HEK293 (cell line): ENCODE data around the gene FUT3.

Experiments used
- CTCF ChIA-PET: fragments of 350-600 bp; formaldehyde crosslinking; extraction: SDS; loops from one replicate; lab custom pipeline; 2021; ENCODE audit warnings: antibody characterized with exemption; lab: Yijun Ruan, JAX
- POLR2A ChIA-PET: fragments of 300-600 bp; formaldehyde crosslinking; extraction: SDS; loops from one replicate; lab custom pipeline; 2020; ENCODE audit warnings: antibody characterized with exemption, inconsistent platforms; lab: Yijun Ruan, JAX
- H3K27ac ChIP-seq: fragments of 200-500 bp; sonication (Bioruptor generic); 2 replicates; pipeline ENCODE4 v1.5.1; 2014; ENCODE audit warnings: low read depth, low read length, control low read depth, inconsistent platforms; ENCODE audit errors: extremely low read depth
- H3K36me3 ChIP-seq, 2 experiments: fragments of 200-500 bp in 1 of 2; sonication (Bioruptor generic) in 1 of 2; 1 replicate in 1 of 2; 2 replicates in 1 of 2; pipeline ENCODE4 v1.5.1; 2014 to 2017; ENCODE audit warnings: inconsistent platforms in 2 of 2, low read length in 2 of 2; ENCODE audit not compliant: control insufficient read depth in 2 of 2, insufficient read depth in 1 of 2
- H3K4me1 ChIP-seq: fragments of 200-500 bp; sonication (Bioruptor generic); 2 replicates; pipeline ENCODE4 v1.5.1; 2014; ENCODE audit warnings: mild to moderate bottlenecking, low read length, inconsistent platforms; ENCODE audit not compliant: control insufficient read depth, insufficient read depth
- H3K4me3 ChIP-seq: 2 replicates; pipeline ENCODE4 v1.5.1; 2011; ENCODE audit warnings: low read depth, mild to moderate bottlenecking, control low read depth, low read length, moderate library complexity
- H3K9me3 ChIP-seq: fragments of 200-500 bp; sonication (Bioruptor generic); 2 replicates; pipeline ENCODE4 v1.5.1; 2014; ENCODE audit warnings: low read depth, low read length, inconsistent platforms; ENCODE audit not compliant: control insufficient read depth, insufficient read depth
- ATF2 ChIP-seq: fragments of 450-650 bp; formaldehyde crosslinking; IDR thresholded peaks from 2 replicates; pipeline ENCODE4 v1.5.1; 2016; ENCODE audit warnings: missing biosample characterization, missing genetic modification characterization, low read depth
- BCL6B ChIP-seq: fragments of 450-650 bp; formaldehyde crosslinking; IDR thresholded peaks from 2 replicates; pipeline ENCODE4 v1.5.1; 2017; ENCODE audit warnings: missing biosample characterization, missing genetic modification characterization
- IKZF3 ChIP-seq: fragments of 450-650 bp; IDR thresholded peaks from 2 replicates; pipeline ENCODE4 v1.5.0; 2018; ENCODE audit warnings: missing biosample characterization, mild to moderate bottlenecking, missing genetic modification characterization, moderate library complexity
- KLF1 ChIP-seq: fragments of 450-650 bp; formaldehyde crosslinking; IDR thresholded peaks from 2 replicates; pipeline ENCODE4 v1.5.1; 2016; ENCODE audit warnings: missing biosample characterization, missing genetic modification characterization
- PBX3 ChIP-seq: sonication (generic); formaldehyde crosslinking; IDR thresholded peaks from 2 replicates; pipeline ENCODE4 v1.8.1; 2022; ENCODE audit warnings: mild to moderate bottlenecking, moderate library complexity, missing genetic modification reagents
- SALL2 ChIP-seq: fragments of 450-650 bp; formaldehyde crosslinking; IDR thresholded peaks from 2 replicates; pipeline ENCODE4 v1.5.0; 2017; ENCODE audit warnings: missing biosample characterization, mild to moderate bottlenecking, missing genetic modification characterization, borderline replicate concordance
- SP3 ChIP-seq: fragments of 450-650 bp; formaldehyde crosslinking; IDR thresholded peaks from 2 replicates; pipeline ENCODE4 v1.5.1; 2016; ENCODE audit warnings: missing biosample characterization, missing genetic modification characterization
- TRIM28 ChIP-seq: IDR thresholded peaks from 2 replicates; pipeline ENCODE4 v1.6.1; 2011; ENCODE audit warnings: low read length, control low read depth, borderline replicate concordance
- ZBTB20 ChIP-seq: fragments of 450-650 bp; formaldehyde crosslinking; IDR thresholded peaks from 2 replicates; pipeline ENCODE4 v1.5.1; 2016; ENCODE audit warnings: missing biosample characterization, missing genetic modification characterization
- ZBTB48 ChIP-seq: fragments of 450-650 bp; formaldehyde crosslinking; IDR thresholded peaks from 2 replicates; pipeline ENCODE4 v1.5.1; 2016; ENCODE audit warnings: missing biosample characterization, missing genetic modification characterization
- ZFP37 ChIP-seq: fragments of 450-650 bp; formaldehyde crosslinking; IDR thresholded peaks from 2 replicates; pipeline ENCODE4 v1.5.1; 2016; ENCODE audit warnings: missing biosample characterization, missing genetic modification characterization
- ZIC2 ChIP-seq: fragments of 450-650 bp; formaldehyde crosslinking; IDR thresholded peaks from 2 replicates; pipeline ENCODE4 v1.5.1; 2016; ENCODE audit warnings: missing biosample characterization, missing genetic modification characterization
- ZNF2 ChIP-seq: fragments of 450-650 bp; formaldehyde crosslinking; IDR thresholded peaks from 2 replicates; pipeline ENCODE4 v1.5.1; 2016; ENCODE audit warnings: missing biosample characterization, missing genetic modification characterization
- ZNF211 ChIP-seq: fragments of 450-650 bp; formaldehyde crosslinking; IDR thresholded peaks from 2 replicates; pipeline ENCODE4 v1.5.1; 2016; ENCODE audit warnings: low read depth, missing biosample characterization, missing genetic modification characterization
- ZNF214 ChIP-seq: fragments of 450-650 bp; formaldehyde crosslinking; IDR thresholded peaks from 2 replicates; pipeline ENCODE4 v1.5.1; 2017; ENCODE audit warnings: missing biosample characterization, mild to moderate bottlenecking, missing genetic modification characterization, borderline replicate concordance
- ZNF223 ChIP-seq: fragments of 450-650 bp; formaldehyde crosslinking; IDR thresholded peaks from 2 replicates; pipeline ENCODE4 v1.5.1; 2016; ENCODE audit warnings: missing biosample characterization, missing genetic modification characterization
- ZNF266 ChIP-seq: fragments of 450-650 bp; formaldehyde crosslinking; IDR thresholded peaks from 2 replicates; pipeline ENCODE4 v1.5.1; 2016; ENCODE audit warnings: missing biosample characterization, missing genetic modification characterization, low read depth
- ZNF37A ChIP-seq: fragments of 450-650 bp; IDR thresholded peaks from 2 replicates; pipeline ENCODE4 v1.5.1; 2018; ENCODE audit warnings: missing biosample characterization, missing genetic modification characterization
- ZNF404 ChIP-seq: fragments of 450-650 bp; formaldehyde crosslinking; IDR thresholded peaks from 2 replicates; pipeline ENCODE4 v1.5.1; 2017; ENCODE audit warnings: missing biosample characterization, missing genetic modification characterization
- ZNF426 ChIP-seq: fragments of 450-650 bp; formaldehyde crosslinking; IDR thresholded peaks from 2 replicates; pipeline ENCODE4 v1.5.1; 2017; ENCODE audit warnings: missing biosample characterization, missing genetic modification characterization, mild to moderate bottlenecking, inconsistent platforms, moderate library complexity
- ZNF529 ChIP-seq: fragments of 450-650 bp; formaldehyde crosslinking; IDR thresholded peaks from 2 replicates; pipeline ENCODE4 v1.5.1; 2017; ENCODE audit warnings: missing genetic modification characterization, missing biosample characterization; ENCODE audit not compliant: insufficient replicate concordance
- ZNF548 ChIP-seq: fragments of 450-650 bp; formaldehyde crosslinking; IDR thresholded peaks from 2 replicates; pipeline ENCODE4 v1.5.1; 2016; ENCODE audit warnings: missing biosample characterization, missing genetic modification characterization
- ZNF654 ChIP-seq: fragments of 450-650 bp; formaldehyde crosslinking; IDR thresholded peaks from 2 replicates; pipeline ENCODE4 v1.5.1; 2016; ENCODE audit warnings: low read depth, missing biosample characterization, missing genetic modification characterization
- ZNF747 ChIP-seq: fragments of 450-650 bp; formaldehyde crosslinking; IDR thresholded peaks from 2 replicates; pipeline ENCODE4 v1.5.1; 2016; ENCODE audit warnings: missing biosample characterization, missing genetic modification characterization
- ZNF776 ChIP-seq: fragments of 450-650 bp; formaldehyde crosslinking; IDR thresholded peaks from 2 replicates; pipeline ENCODE4 v1.5.0; 2017; ENCODE audit warnings: missing biosample characterization, missing genetic modification characterization, borderline replicate concordance
- ZNF830 ChIP-seq: fragments of 450-650 bp; IDR thresholded peaks from 2 replicates; pipeline ENCODE4 v1.5.0; 2018; ENCODE audit warnings: missing biosample characterization, missing genetic modification characterization, low read depth, mild to moderate bottlenecking, moderate library complexity
- TF ChIP-seq, protein P1 (sequence below): fragments of 450-650 bp; IDR thresholded peaks from 2 replicates; pipeline ENCODE4 v1.5.1; 2018; ENCODE audit warnings: missing biosample characterization, mild to moderate bottlenecking, missing genetic modification characterization

The FUT3 gene

DNA sequence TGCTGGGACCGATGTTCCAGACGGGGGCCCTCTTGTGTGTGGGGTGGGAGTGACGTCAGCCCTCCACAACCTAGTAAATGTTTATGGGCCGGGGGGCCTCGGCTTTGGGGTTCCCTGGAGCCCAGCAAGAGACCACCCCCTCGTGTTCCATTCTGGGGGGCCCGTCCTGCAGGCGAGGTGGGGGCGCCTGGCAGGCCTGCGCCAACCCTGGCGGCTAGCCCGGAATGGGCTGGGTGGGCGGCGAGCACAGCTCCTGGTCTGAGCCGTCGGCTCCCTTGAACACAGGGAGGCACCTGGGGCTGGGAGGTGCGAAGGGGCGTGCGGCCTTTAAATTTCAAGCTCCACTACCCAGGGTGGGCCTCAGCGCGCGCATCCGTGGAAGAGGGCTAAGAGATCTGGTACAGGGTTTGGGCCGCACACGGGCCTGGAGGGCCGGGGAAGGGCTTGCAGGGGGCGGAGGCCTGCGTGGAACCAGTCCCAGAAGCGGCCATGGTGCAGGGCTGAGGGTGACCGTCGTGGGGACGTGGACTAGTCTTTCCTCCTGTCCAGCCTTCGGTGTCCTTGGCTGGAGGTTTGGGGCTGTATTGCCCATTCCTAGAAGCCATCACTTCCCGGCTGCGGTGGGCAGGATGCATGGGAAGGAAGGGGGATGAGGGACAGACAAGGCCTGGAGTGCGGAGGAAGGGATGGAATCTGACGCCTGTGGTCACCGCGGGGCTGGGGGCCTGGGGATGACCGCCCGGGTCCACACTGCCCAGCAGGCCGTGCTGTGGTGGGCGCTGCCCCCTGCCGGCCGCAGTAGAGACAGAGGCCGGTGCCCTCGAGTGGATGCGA, 40.9 kb upstream of the FUT3 start (continued):
- TF ChIP-seq ZBTB20 (tag by site-specific recombination) (no peak), ATF2 (no peak), ZNF548 (tag by site-specific recombination) (no peak), SALL2 (no peak), ZNF214 (tag by site-specific recombination) (no peak), PBX3 (CRISPR knock-in tag) (no peak), ZNF2 (tag by site-specific recombination) (peak; percentile 48; the same call in 1 of the 2 replicates), ZNF404 (no peak), ZNF654 (peak; percentile 33; the same call in 1 of the 2 replicates), ZBTB48 (tag by site-specific recombination) (0 out of 2 replicates have a peak, but pooled peaks have one; percentile 29), ZNF830 (tag by site-specific recombination) (no peak), ZIC2 (tag by site-specific recombination) (peak; percentile 52), ZNF426 (tag by site-specific recombination) (no peak), ZNF266 (tag by site-specific recombination) (no peak), ZNF211 (no peak), ZNF529 (tag by site-specific recombination) (no peak), ZNF37A (tag by site-specific recombination) (no peak), KLF1 (tag by site-specific recombination) (0 out of 2 replicates have a peak, but pooled peaks have one; percentile 7)
- TF ChIP-seq, protein P1, sequence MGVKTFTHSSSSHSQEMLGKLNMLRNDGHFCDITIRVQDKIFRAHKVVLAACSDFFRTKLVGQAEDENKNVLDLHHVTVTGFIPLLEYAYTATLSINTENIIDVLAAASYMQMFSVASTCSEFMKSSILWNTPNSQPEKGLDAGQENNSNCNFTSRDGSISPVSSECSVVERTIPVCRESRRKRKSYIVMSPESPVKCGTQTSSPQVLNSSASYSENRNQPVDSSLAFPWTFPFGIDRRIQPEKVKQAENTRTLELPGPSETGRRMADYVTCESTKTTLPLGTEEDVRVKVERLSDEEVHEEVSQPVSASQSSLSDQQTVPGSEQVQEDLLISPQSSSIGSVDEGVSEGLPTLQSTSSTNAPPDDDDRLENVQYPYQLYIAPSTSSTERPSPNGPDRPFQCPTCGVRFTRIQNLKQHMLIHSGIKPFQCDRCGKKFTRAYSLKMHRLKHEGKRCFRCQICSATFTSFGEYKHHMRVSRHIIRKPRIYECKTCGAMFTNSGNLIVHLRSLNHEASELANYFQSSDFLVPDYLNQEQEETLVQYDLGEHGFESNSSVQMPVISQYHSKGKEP: no peak

DNA sequence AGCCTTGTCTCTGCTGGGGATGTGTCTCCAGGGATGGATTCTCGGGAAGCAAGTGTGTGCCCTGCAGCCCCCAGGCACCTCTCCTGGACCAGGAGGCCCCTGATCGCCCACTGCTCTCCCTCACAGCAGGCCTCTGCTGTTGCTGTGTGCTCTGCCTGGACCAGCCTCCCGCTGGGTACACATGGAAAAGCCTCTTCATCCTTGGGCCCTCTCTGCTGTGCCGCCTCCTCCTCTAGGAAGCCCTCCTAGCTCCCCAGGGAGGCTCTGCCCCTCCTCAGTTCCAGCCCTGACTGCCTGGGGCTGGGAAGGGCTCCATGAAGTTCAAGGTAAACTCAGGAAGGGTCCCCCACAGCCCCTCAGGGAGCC, 40.3 kb upstream of the FUT3 start:
- Histone ChIP-seq H3K27ac (no peak overlapping the region), H3K4me1 (no peaks in the 10 kb centered on the region; the same call in 1 of the 2 replicates), H3K9me3 (no peaks in the 10 kb centered on the region), H3K4me3 (no peak overlapping the region), H3K36me3 (peaks cover 0 to 21% of the 10 kb centered on the region in 2 experiments; a peak in 1 of 3 replicates)
- ChIA-PET CTCF (interaction anchor here (0.6 to 5.3 kb wide), 8 partner anchors 10 to 131 kb away, joined by 3 to 65 read pairs (median 6); partner anchors contain the start of gene NRTN), POLR2A (interaction anchor here (0.6 to 3.8 kb wide), 4 partner anchors 12 to 1939 kb away, joined by 5 to 25 read pairs (median 14); partner anchors contain the start of genes NDUFA11 and VMAC)
- no peak for TF ChIP-seq ZFP37
- TF ChIP-seq ZNF747: no peak
- TF ChIP-seq BCL6B (tag by site-specific recombination): no peak
- 0 out of 2 replicates have a peak, but pooled peaks have one; percentile 32 for TF ChIP-seq IKZF3
- no peak for TF ChIP-seq TRIM28
- TF ChIP-seq ZIC2 (tag by site-specific recombination): peak; percentile 94
- peak; percentile 44; the same call in 1 of the 2 replicates for TF ChIP-seq ZNF223 (tag by site-specific recombination)
- TF ChIP-seq, protein P1: no peak
- no peak for TF ChIP-seq SP3 (tag by site-specific recombination)
- TF ChIP-seq ZNF776 (tag by site-specific recombination): no peak
